Endothelial cell of umbilical vein (primary cell): Measurements from ENCODE around the gene RET. TPM values are rescaled to one million over a fixed set of nuclear protein-coding genes. Genes with fewer than 3 reads are reported as not detected.

Experiments
- BruUV-seq: library from RNA; stranded (reverse); fragments of 400-500 nt; replicated peaks from 2 replicates; lab custom pipeline; 2021; lab: Mats Ljungman, UMichigan
- CTCF ChIA-PET: fragments of 300-600, 350-600 bp; sonication (Branson Sonifier 250); formaldehyde crosslinking; loops from one replicate; lab custom pipeline; 2021; ENCODE audit warnings: antibody characterized with exemption, inconsistent platforms; lab: Charles Lee
- POLR2A ChIA-PET: fragments of 300-600, 350-600 bp; sonication (Branson Sonifier 250); formaldehyde crosslinking; loops from one replicate; lab custom pipeline; 2021; ENCODE audit warnings: antibody characterized with exemption, inconsistent platforms; lab: Charles Lee
- DNase-seq: peaks from one replicate; pipeline ENCODE4 v3.0.0-alpha.2; 2011; ENCODE audit warnings: low read depth, low spot score
- FAIRE-seq: peaks from 2 replicates; lab custom pipeline; 2011; peaks lifted over from hg19 to GRCh38; lab: Jason Lieb, UNC
- H2AFZ ChIP-seq: 2 replicates; pipeline ENCODE4 v1.6.0; 2012; ENCODE audit warnings: low read depth, low read length, control low read depth, inconsistent platforms
- H3K27ac ChIP-seq: 2 replicates; pipeline ENCODE4 v1.5.1; 2011; ENCODE audit warnings: low read depth, mild to moderate bottlenecking, control low read depth, low read length, moderate library complexity; ENCODE audit not compliant: insufficient read depth
- H3K27me3 ChIP-seq, 2 experiments: 2 replicates each; pipeline versions ENCODE4 v1.6.0 to v1.6.1; 2011; ENCODE audit warnings: low read length in 2 of 2, mixed read lengths in 1 of 2; ENCODE audit not compliant: control insufficient read depth in 2 of 2, insufficient read depth in 2 of 2
- H3K36me3 ChIP-seq, 2 experiments: 2 replicates in 1 of 2; 3 replicates in 1 of 2; pipeline ENCODE4 v1.5.1; 2011; ENCODE audit warnings: low read length in 2 of 2, mild to moderate bottlenecking in 1 of 2, moderate library complexity in 1 of 2; ENCODE audit not compliant: control insufficient read depth in 2 of 2, insufficient read depth in 2 of 2; ENCODE audit errors: extremely low read depth in 1 of 2
- H3K4me1 ChIP-seq: 3 replicates; pipeline ENCODE4 v1.5.1; 2011; ENCODE audit warnings: mild to moderate bottlenecking, low read length; ENCODE audit not compliant: control insufficient read depth, insufficient read depth; ENCODE audit errors: extremely low read depth
- H3K4me2 ChIP-seq: 2 replicates; pipeline ENCODE4 v1.6.1; 2011; ENCODE audit warnings: low read length, control low read depth, mixed read lengths; ENCODE audit not compliant: insufficient read depth
- H3K4me3 ChIP-seq, 3 experiments: fragments of 200-600 bp in 1 of 3; sonication (generic), shearing (Covaris generic) in 1 of 3; replicated peaks in 1 of 3; 2 replicates each; pipeline ENCODE4 v1.5.1; 2011 to 2016; ENCODE audit warnings: control low read depth in 3 of 3, low read length in 3 of 3, mild to moderate bottlenecking in 2 of 3, inconsistent platforms in 1 of 3, low read depth in 1 of 3, moderate library complexity in 1 of 3; ENCODE audit not compliant: insufficient read depth in 1 of 3
- H3K79me2 ChIP-seq: 2 replicates; pipeline ENCODE4 v1.6.0; 2012; ENCODE audit warnings: low read length, inconsistent platforms; ENCODE audit not compliant: control insufficient read depth, insufficient read depth
- H3K9ac ChIP-seq: replicated peaks from 2 replicates; pipeline ENCODE3; 2011; ENCODE audit warnings: low read length, control low read depth; ENCODE audit not compliant: insufficient read depth; ENCODE audit errors: extremely low read depth
- H3K9me1 ChIP-seq: replicated peaks from 3 replicates; pipeline ENCODE4 v1.6.0; 2011; ENCODE audit warnings: mild to moderate bottlenecking, low read length; ENCODE audit not compliant: control insufficient read depth, insufficient read depth; ENCODE audit errors: extremely low read depth
- H3K9me3 ChIP-seq: replicated peaks from 2 replicates; pipeline ENCODE4 v1.5.1; 2012; ENCODE audit warnings: low read length, inconsistent platforms; ENCODE audit not compliant: control insufficient read depth, insufficient read depth
- H4K20me1 ChIP-seq: replicated peaks from 2 replicates; pipeline ENCODE3; 2011; ENCODE audit warnings: mild to moderate bottlenecking, low read length; ENCODE audit not compliant: control insufficient read depth, insufficient read depth; ENCODE audit errors: extremely low read depth
- EZH2 ChIP-seq: IDR thresholded peaks from 2 replicates; pipeline ENCODE4 v1.6.1; 2012; ENCODE audit warnings: borderline replicate concordance, low read depth, mild to moderate bottlenecking, moderate library complexity, low read length, inconsistent platforms; ENCODE audit not compliant: severe bottlenecking
- FOS ChIP-seq: IDR thresholded peaks from 2 replicates; pipeline ENCODE4 v1.6.1; 2011; ENCODE audit warnings: mild to moderate bottlenecking, low read length, moderate library complexity, borderline replicate concordance; ENCODE audit not compliant: insufficient read depth
- GATA2 ChIP-seq: IDR thresholded peaks from 2 replicates; pipeline ENCODE4 v1.7.0; 2011; ENCODE audit warnings: low read depth, mild to moderate bottlenecking, moderate library complexity, mixed read lengths, low read length; ENCODE audit not compliant: insufficient read length, insufficient read depth
- JUN ChIP-seq: IDR thresholded peaks from 2 replicates; pipeline ENCODE4 v1.6.1; 2011; ENCODE audit warnings: borderline replicate concordance, low read depth; ENCODE audit not compliant: insufficient read length, insufficient read depth
- MYC ChIP-seq: IDR thresholded peaks from one replicate; pipeline ENCODE4 v1.6.1; 2011; ENCODE audit warnings: mild to moderate bottlenecking, low read depth, low read length
- POLR2A ChIP-seq: IDR thresholded peaks from 2 replicates; pipeline ENCODE4 v1.6.1; 2012; ENCODE audit warnings: low read depth, mild to moderate bottlenecking, control low read depth, low read length
- POLR2AphosphoS5 ChIP-seq: IDR thresholded peaks from 2 replicates; pipeline ENCODE4 v1.6.1; 2012; ENCODE audit warnings: low read depth, mild to moderate bottlenecking, control low read depth, low read length, moderate library complexity; ENCODE audit not compliant: insufficient read depth
- dilution Hi-C: fragments of 300-500 bp; cut with MboI; formaldehyde crosslinking; loops from one replicate; pipeline ENCODE4 v1.15.0; 2019; ENCODE audit warnings: low sequenced_read_pairs; ENCODE audit not compliant: extremely low pct_ligation_motif_present
- intact Hi-C: fragments of 100-400 bp; cut with micrococcal nuclease; formaldehyde crosslinking; loops from one replicate; pipeline ENCODE4 v1.10.0; 2022
- polyA plus RNA-seq, 4 experiments: library from polyadenylated mRNA; depleted of rRNA in 3 of 4; stranded (reverse) in 3 of 4; unstranded in 1 of 4; fragments of >200 nt; gene quantifications; 2 replicates each; pipeline versions ENCODE4 v1.2.1 to v1.2.3, GENCODE V29; 2011 to 2012; ENCODE audit warnings: missing spikeins in 1 of 4
- total RNA-seq: library from RNA; stranded (reverse); gene quantifications from 2 replicates; pipeline ENCODE4 v1.2.3, GENCODE V29; 2021
- TF ChIP-seq, protein P1 (sequence below), 2 donors: IDR thresholded peaks; 1 replicate in 1 of 2; 2 replicates in 1 of 2; pipeline ENCODE4 v1.5.1; 2011; ENCODE audit warnings: low read length in 2 of 2, mild to moderate bottlenecking in 2 of 2, moderate library complexity in 2 of 2, control low read depth in 1 of 2, inconsistent platforms in 1 of 2, low read depth in 1 of 2; ENCODE audit not compliant: insufficient read depth in 1 of 2; ENCODE audit errors: extremely low read depth in 1 of 2
- TF ChIP-seq, protein P2 (sequence below): IDR thresholded peaks from 2 replicates; pipeline ENCODE4 v1.6.1; 2011; ENCODE audit not compliant: insufficient read depth, insufficient read length

The RET gene
- total and polyA plus RNA-seq, 2 donors (not counting 3 experiments of a cell fraction or from before 2014, with no cell fraction given) = 0.04 to 0.22 TPM

GRCh38 chr10:43156590-43157341, 79.9 kb downstream of the RET start:
- Histone ChIP-seq H3K4me1 (peaks cover 15% of the 10 kb centered on the region), H3K9me3 (no peaks in the 10 kb centered on the region), H3K9ac (no peak overlapping the region), H4K20me1 (no peaks in the 10 kb centered on the region), H3K36me3 (no peaks in the 10 kb centered on the region), H3K27me3 (no peaks in the 10 kb centered on the region), H2AFZ (no peak overlapping the region), H3K4me2 (no peak overlapping the region), H3K27ac (no peak overlapping the region), H3K4me3 (no peak overlapping the region), H3K9me1 (no peaks in the 10 kb centered on the region), H3K79me2 (peaks cover 65% of the 10 kb centered on the region)
- dilution Hi-C loops = no loop called here
- no TSS peak for BruUV-seq
- TF ChIP-seq GATA2 (no peak), POLR2AphosphoS5 (no peak), EZH2 (no peak), JUN (no peak), MYC (no peak), POLR2A (no peak), FOS (no peak)
- TF ChIP-seq, protein P1, sequence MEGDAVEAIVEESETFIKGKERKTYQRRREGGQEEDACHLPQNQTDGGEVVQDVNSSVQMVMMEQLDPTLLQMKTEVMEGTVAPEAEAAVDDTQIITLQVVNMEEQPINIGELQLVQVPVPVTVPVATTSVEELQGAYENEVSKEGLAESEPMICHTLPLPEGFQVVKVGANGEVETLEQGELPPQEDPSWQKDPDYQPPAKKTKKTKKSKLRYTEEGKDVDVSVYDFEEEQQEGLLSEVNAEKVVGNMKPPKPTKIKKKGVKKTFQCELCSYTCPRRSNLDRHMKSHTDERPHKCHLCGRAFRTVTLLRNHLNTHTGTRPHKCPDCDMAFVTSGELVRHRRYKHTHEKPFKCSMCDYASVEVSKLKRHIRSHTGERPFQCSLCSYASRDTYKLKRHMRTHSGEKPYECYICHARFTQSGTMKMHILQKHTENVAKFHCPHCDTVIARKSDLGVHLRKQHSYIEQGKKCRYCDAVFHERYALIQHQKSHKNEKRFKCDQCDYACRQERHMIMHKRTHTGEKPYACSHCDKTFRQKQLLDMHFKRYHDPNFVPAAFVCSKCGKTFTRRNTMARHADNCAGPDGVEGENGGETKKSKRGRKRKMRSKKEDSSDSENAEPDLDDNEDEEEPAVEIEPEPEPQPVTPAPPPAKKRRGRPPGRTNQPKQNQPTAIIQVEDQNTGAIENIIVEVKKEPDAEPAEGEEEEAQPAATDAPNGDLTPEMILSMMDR (IDR thresholded peaks at IDR 0.05; ENCODE audit: extremely low read depth in 1 of 2, insufficient read depth in 1 of 2, low read depth in 1 of 2, low read length in 2 of 2) = no peak
- TF ChIP-seq, protein P2, sequence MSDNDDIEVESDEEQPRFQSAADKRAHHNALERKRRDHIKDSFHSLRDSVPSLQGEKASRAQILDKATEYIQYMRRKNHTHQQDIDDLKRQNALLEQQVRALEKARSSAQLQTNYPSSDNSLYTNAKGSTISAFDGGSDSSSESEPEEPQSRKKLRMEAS = no peak
- DNase-seq (no peak), FAIRE-seq (no peak)
- POLR2A ChIA-PET = no interaction called here
- CTCF ChIA-PET = interaction anchor here (1.7 kb wide), 1 partner anchor 14 kb away, joined by 7 read pairs; no protein-coding TSS in a partner anchor
- intact Hi-C loops = no loop called here
